Endothelial cell of umbilical vein (primary cell): ENCODE results near the gene KCND2. TPM values are rescaled to one million over a fixed set of nuclear protein-coding genes. Genes with fewer than 3 reads are reported as not detected.

Experiments
- BruUV-seq: library from RNA; stranded (reverse); fragments of 400-500 nt; replicated peaks from 2 replicates; lab custom pipeline; 2021; lab: Mats Ljungman, UMichigan
- CTCF ChIA-PET: fragments of 300-600, 350-600 bp; sonication (Branson Sonifier 250); formaldehyde crosslinking; loops from one replicate; lab custom pipeline; 2021; ENCODE audit warnings: antibody characterized with exemption, inconsistent platforms; lab: Charles Lee
- POLR2A ChIA-PET: fragments of 300-600, 350-600 bp; sonication (Branson Sonifier 250); formaldehyde crosslinking; loops from one replicate; lab custom pipeline; 2021; ENCODE audit warnings: antibody characterized with exemption, inconsistent platforms; lab: Charles Lee
- DNase-seq: peaks from one replicate; pipeline ENCODE4 v3.0.0-alpha.2; 2011; ENCODE audit warnings: low read depth, low spot score
- FAIRE-seq: peaks from 2 replicates; lab custom pipeline; 2011; peaks lifted over from hg19 to GRCh38; lab: Jason Lieb, UNC
- H2AFZ ChIP-seq: 2 replicates; pipeline ENCODE4 v1.6.0; 2012; ENCODE audit warnings: low read depth, low read length, control low read depth, inconsistent platforms
- H3K27ac ChIP-seq: 2 replicates; pipeline ENCODE4 v1.5.1; 2011; ENCODE audit warnings: low read depth, mild to moderate bottlenecking, control low read depth, low read length, moderate library complexity; ENCODE audit not compliant: insufficient read depth
- H3K27me3 ChIP-seq, 2 experiments: 2 replicates each; pipeline versions ENCODE4 v1.6.0 to v1.6.1; 2011; ENCODE audit warnings: low read length in 2 of 2, mixed read lengths in 1 of 2; ENCODE audit not compliant: control insufficient read depth in 2 of 2, insufficient read depth in 2 of 2
- H3K36me3 ChIP-seq, 2 experiments: 2 replicates in 1 of 2; 3 replicates in 1 of 2; pipeline ENCODE4 v1.5.1; 2011; ENCODE audit warnings: low read length in 2 of 2, mild to moderate bottlenecking in 1 of 2, moderate library complexity in 1 of 2; ENCODE audit not compliant: control insufficient read depth in 2 of 2, insufficient read depth in 2 of 2; ENCODE audit errors: extremely low read depth in 1 of 2
- H3K4me1 ChIP-seq: 3 replicates; pipeline ENCODE4 v1.5.1; 2011; ENCODE audit warnings: mild to moderate bottlenecking, low read length; ENCODE audit not compliant: control insufficient read depth, insufficient read depth; ENCODE audit errors: extremely low read depth
- H3K4me2 ChIP-seq: 2 replicates; pipeline ENCODE4 v1.6.1; 2011; ENCODE audit warnings: low read length, control low read depth, mixed read lengths; ENCODE audit not compliant: insufficient read depth
- H3K4me3 ChIP-seq, 3 experiments: fragments of 200-600 bp in 1 of 3; sonication (generic), shearing (Covaris generic) in 1 of 3; replicated peaks in 1 of 3; 2 replicates each; pipeline ENCODE4 v1.5.1; 2011 to 2016; ENCODE audit warnings: control low read depth in 3 of 3, low read length in 3 of 3, mild to moderate bottlenecking in 2 of 3, inconsistent platforms in 1 of 3, low read depth in 1 of 3, moderate library complexity in 1 of 3; ENCODE audit not compliant: insufficient read depth in 1 of 3
- H3K79me2 ChIP-seq: 2 replicates; pipeline ENCODE4 v1.6.0; 2012; ENCODE audit warnings: low read length, inconsistent platforms; ENCODE audit not compliant: control insufficient read depth, insufficient read depth
- H3K9ac ChIP-seq: replicated peaks from 2 replicates; pipeline ENCODE3; 2011; ENCODE audit warnings: low read length, control low read depth; ENCODE audit not compliant: insufficient read depth; ENCODE audit errors: extremely low read depth
- H3K9me1 ChIP-seq: replicated peaks from 3 replicates; pipeline ENCODE4 v1.6.0; 2011; ENCODE audit warnings: mild to moderate bottlenecking, low read length; ENCODE audit not compliant: control insufficient read depth, insufficient read depth; ENCODE audit errors: extremely low read depth
- H3K9me3 ChIP-seq: replicated peaks from 2 replicates; pipeline ENCODE4 v1.5.1; 2012; ENCODE audit warnings: low read length, inconsistent platforms; ENCODE audit not compliant: control insufficient read depth, insufficient read depth
- H4K20me1 ChIP-seq: replicated peaks from 2 replicates; pipeline ENCODE3; 2011; ENCODE audit warnings: mild to moderate bottlenecking, low read length; ENCODE audit not compliant: control insufficient read depth, insufficient read depth; ENCODE audit errors: extremely low read depth
- EZH2 ChIP-seq: IDR thresholded peaks from 2 replicates; pipeline ENCODE4 v1.6.1; 2012; ENCODE audit warnings: borderline replicate concordance, low read depth, mild to moderate bottlenecking, moderate library complexity, low read length, inconsistent platforms; ENCODE audit not compliant: severe bottlenecking
- FOS ChIP-seq: IDR thresholded peaks from 2 replicates; pipeline ENCODE4 v1.6.1; 2011; ENCODE audit warnings: mild to moderate bottlenecking, low read length, moderate library complexity, borderline replicate concordance; ENCODE audit not compliant: insufficient read depth
- GATA2 ChIP-seq: IDR thresholded peaks from 2 replicates; pipeline ENCODE4 v1.7.0; 2011; ENCODE audit warnings: low read depth, mild to moderate bottlenecking, moderate library complexity, mixed read lengths, low read length; ENCODE audit not compliant: insufficient read length, insufficient read depth
- JUN ChIP-seq: IDR thresholded peaks from 2 replicates; pipeline ENCODE4 v1.6.1; 2011; ENCODE audit warnings: borderline replicate concordance, low read depth; ENCODE audit not compliant: insufficient read length, insufficient read depth
- MYC ChIP-seq: IDR thresholded peaks from one replicate; pipeline ENCODE4 v1.6.1; 2011; ENCODE audit warnings: mild to moderate bottlenecking, low read depth, low read length
- POLR2A ChIP-seq: IDR thresholded peaks from 2 replicates; pipeline ENCODE4 v1.6.1; 2012; ENCODE audit warnings: low read depth, mild to moderate bottlenecking, control low read depth, low read length
- POLR2AphosphoS5 ChIP-seq: IDR thresholded peaks from 2 replicates; pipeline ENCODE4 v1.6.1; 2012; ENCODE audit warnings: low read depth, mild to moderate bottlenecking, control low read depth, low read length, moderate library complexity; ENCODE audit not compliant: insufficient read depth
- dilution Hi-C: fragments of 300-500 bp; cut with MboI; formaldehyde crosslinking; loops from one replicate; pipeline ENCODE4 v1.15.0; 2019; ENCODE audit warnings: low sequenced_read_pairs; ENCODE audit not compliant: extremely low pct_ligation_motif_present
- intact Hi-C: fragments of 100-400 bp; cut with micrococcal nuclease; formaldehyde crosslinking; loops from one replicate; pipeline ENCODE4 v1.10.0; 2022
- polyA plus RNA-seq, 4 experiments: library from polyadenylated mRNA; depleted of rRNA in 3 of 4; stranded (reverse) in 3 of 4; unstranded in 1 of 4; fragments of >200 nt; gene quantifications; 2 replicates each; pipeline versions ENCODE4 v1.2.1 to v1.2.3, GENCODE V29; 2011 to 2012; ENCODE audit warnings: missing spikeins in 1 of 4
- total RNA-seq: library from RNA; stranded (reverse); gene quantifications from 2 replicates; pipeline ENCODE4 v1.2.3, GENCODE V29; 2021
- TF ChIP-seq, protein P1 (sequence below), 2 donors: IDR thresholded peaks; 1 replicate in 1 of 2; 2 replicates in 1 of 2; pipeline ENCODE4 v1.5.1; 2011; ENCODE audit warnings: low read length in 2 of 2, mild to moderate bottlenecking in 2 of 2, moderate library complexity in 2 of 2, control low read depth in 1 of 2, inconsistent platforms in 1 of 2, low read depth in 1 of 2; ENCODE audit not compliant: insufficient read depth in 1 of 2; ENCODE audit errors: extremely low read depth in 1 of 2
- TF ChIP-seq, protein P2 (sequence below): IDR thresholded peaks from 2 replicates; pipeline ENCODE4 v1.6.1; 2011; ENCODE audit not compliant: insufficient read depth, insufficient read length

Gene KCND2
- total and polyA plus RNA-seq, 2 donors (not counting 3 experiments of a cell fraction or from before 2014, with no cell fraction given): not detected

DNA sequence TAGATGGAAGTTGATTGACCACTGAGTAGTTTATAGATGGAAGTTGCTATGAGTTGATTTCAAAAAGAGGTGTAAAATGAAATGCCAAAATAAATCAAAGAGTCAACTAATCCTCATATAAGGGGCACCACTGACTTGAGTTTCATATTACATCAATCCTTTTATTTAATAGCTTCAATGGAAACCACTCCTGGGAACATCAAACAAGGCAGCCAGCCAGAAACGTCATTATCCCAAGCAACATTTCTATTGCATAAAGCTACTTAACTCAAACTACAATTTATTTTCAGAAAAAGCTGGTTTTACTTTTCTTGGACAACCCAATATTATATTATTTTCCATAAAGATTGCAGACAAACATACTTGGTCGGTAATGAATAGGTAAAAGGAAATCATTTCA, 422.9 kb downstream of the KCND2 start:
- DNase-seq (no peak), FAIRE-seq (no peak)
- H3K27me3 ChIP-seq: no peaks in the 10 kb centered on the region
- intact Hi-C loops: no loop called here
- no peak overlapping the region for H2AFZ ChIP-seq
- no TSS peak for BruUV-seq
- no peak overlapping the region for H3K4me2 ChIP-seq
- CTCF ChIA-PET: interaction anchor here (1.3 kb wide), 1 partner anchor 14 kb away, joined by 3 read pairs; no protein-coding TSS in a partner anchor
- H3K4me1 ChIP-seq: no peaks in the 10 kb centered on the region
- no peak overlapping the region for H3K9ac ChIP-seq
- TF ChIP-seq MYC: no peak
- no peak for TF ChIP-seq FOS
- TF ChIP-seq EZH2: no peak
- TF ChIP-seq JUN: no peak
- TF ChIP-seq, protein P1, sequence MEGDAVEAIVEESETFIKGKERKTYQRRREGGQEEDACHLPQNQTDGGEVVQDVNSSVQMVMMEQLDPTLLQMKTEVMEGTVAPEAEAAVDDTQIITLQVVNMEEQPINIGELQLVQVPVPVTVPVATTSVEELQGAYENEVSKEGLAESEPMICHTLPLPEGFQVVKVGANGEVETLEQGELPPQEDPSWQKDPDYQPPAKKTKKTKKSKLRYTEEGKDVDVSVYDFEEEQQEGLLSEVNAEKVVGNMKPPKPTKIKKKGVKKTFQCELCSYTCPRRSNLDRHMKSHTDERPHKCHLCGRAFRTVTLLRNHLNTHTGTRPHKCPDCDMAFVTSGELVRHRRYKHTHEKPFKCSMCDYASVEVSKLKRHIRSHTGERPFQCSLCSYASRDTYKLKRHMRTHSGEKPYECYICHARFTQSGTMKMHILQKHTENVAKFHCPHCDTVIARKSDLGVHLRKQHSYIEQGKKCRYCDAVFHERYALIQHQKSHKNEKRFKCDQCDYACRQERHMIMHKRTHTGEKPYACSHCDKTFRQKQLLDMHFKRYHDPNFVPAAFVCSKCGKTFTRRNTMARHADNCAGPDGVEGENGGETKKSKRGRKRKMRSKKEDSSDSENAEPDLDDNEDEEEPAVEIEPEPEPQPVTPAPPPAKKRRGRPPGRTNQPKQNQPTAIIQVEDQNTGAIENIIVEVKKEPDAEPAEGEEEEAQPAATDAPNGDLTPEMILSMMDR (IDR thresholded peaks at IDR 0.05; ENCODE audit: extremely low read depth in 1 of 2, insufficient read depth in 1 of 2, low read depth in 1 of 2, low read length in 2 of 2): no peak
- TF ChIP-seq POLR2AphosphoS5: no peak
- no peak for TF ChIP-seq GATA2
- TF ChIP-seq, protein P2, sequence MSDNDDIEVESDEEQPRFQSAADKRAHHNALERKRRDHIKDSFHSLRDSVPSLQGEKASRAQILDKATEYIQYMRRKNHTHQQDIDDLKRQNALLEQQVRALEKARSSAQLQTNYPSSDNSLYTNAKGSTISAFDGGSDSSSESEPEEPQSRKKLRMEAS: no peak
- TF ChIP-seq POLR2A: no peak
- no peak overlapping the region for H3K27ac ChIP-seq
- H4K20me1 ChIP-seq: no peaks in the 10 kb centered on the region
- H3K9me1 ChIP-seq: no peaks in the 10 kb centered on the region
- H3K36me3 ChIP-seq: no peaks in the 10 kb centered on the region
- H3K4me3 ChIP-seq: no peak overlapping the region
- no peaks in the 10 kb centered on the region for H3K9me3 ChIP-seq
- POLR2A ChIA-PET: no interaction called here
- H3K79me2 ChIP-seq: no peaks in the 10 kb centered on the region
- dilution Hi-C loops: no loop called here
